HCT116 (cell line): ENCODE data around the gene NLRP14. TPM values are rescaled to one million over a fixed set of nuclear protein-coding genes. Genes with fewer than 3 reads are reported as not detected.

ENCODE experiments used
- ATAC-seq: fragments of 200-7000 bp; cut with Tn5 transposase; 2 replicates; pipeline ENCODE4 v1.9.1; 2020; ENCODE audit warnings: mild to moderate bottlenecking, moderate library complexity
- BruUV-seq: library from RNA; stranded (reverse); fragments of 400-500 nt; replicated peaks from 2 replicates; lab custom pipeline; 2021; lab: Mats Ljungman, UMichigan
- CTCF ChIA-PET: fragments of 300-600 bp; sonication (Branson Sonifier 250); formaldehyde crosslinking; loops from one replicate; lab custom pipeline; 2021; ENCODE audit warnings: antibody characterized with exemption; lab: Charles Lee
- POLR2A ChIA-PET: fragments of 300-600, 350-600 bp; sonication (Branson Sonifier 250); formaldehyde crosslinking; loops from one replicate; lab custom pipeline; 2021; ENCODE audit warnings: antibody characterized with exemption; lab: Charles Lee
- RAD21 ChIA-PET, 2 experiments: fragments of 300-600 bp; sonication (Branson Sonifier 250); formaldehyde crosslinking; loops; one replicate each; lab custom pipeline; 2023; ENCODE audit warnings: low total read pairs in 2 of 2; ENCODE audit not compliant: uncharacterized antibody in 2 of 2, unreplicated experiment in 2 of 2, low non-redundant PET in 1 of 2; lab: Charles Lee
- DNase-seq: peaks from one replicate; pipeline ENCODE4 v3.0.0-alpha.2; 2010; ENCODE audit warnings: low read depth, low spot score
- H2AFZ ChIP-seq: fragments of 200-600 bp; shearing (Covaris generic), sonication (generic); 2 replicates; pipeline ENCODE4 v1.6.1; 2017; ENCODE audit warnings: low read depth, mixed run types, mixed read lengths, antibody characterized with exemption, low read length; ENCODE audit not compliant: poor library complexity, severe bottlenecking
- H3K27ac ChIP-seq: 2 replicates; pipeline ENCODE4 v1.5.1; 2012; ENCODE audit warnings: low read depth, low read length
- H3K27me3 ChIP-seq: fragments of 200-600 bp; sonication (generic); 2 replicates; pipeline ENCODE4 v1.6.1; 2016; ENCODE audit warnings: mixed run types, low read length, mixed read lengths; ENCODE audit not compliant: insufficient read depth
- H3K36me3 ChIP-seq, 2 experiments: fragments of 200-500 bp in 1 of 2; fragments of 200-600 bp in 1 of 2; sonication (Bioruptor generic) in 1 of 2; sonication (generic) in 1 of 2; 2 replicates each; pipeline versions ENCODE4 v1.5.1 to v1.6.1; 2014 to 2016; ENCODE audit warnings: low read length in 2 of 2, inconsistent platforms in 1 of 2, mixed read lengths in 1 of 2, mixed run types in 1 of 2; ENCODE audit not compliant: insufficient read depth in 2 of 2, control insufficient read depth in 1 of 2
- H3K4me1 ChIP-seq, 2 experiments: fragments of 200-600 bp in 1 of 2; sonication (generic) in 1 of 2; 2 replicates each; pipeline versions ENCODE4 v1.5.1 to v1.6.1; 2012 to 2017; ENCODE audit warnings: low read length in 2 of 2, inconsistent platforms in 1 of 2, mild to moderate bottlenecking in 1 of 2, mixed read lengths in 1 of 2, mixed run types in 1 of 2, moderate library complexity in 1 of 2; ENCODE audit not compliant: insufficient read depth in 2 of 2, control insufficient read depth in 1 of 2
- H3K4me2 ChIP-seq: fragments of 200-600 bp; sonication (generic); 2 replicates; pipeline ENCODE4 v1.6.1; 2017; ENCODE audit warnings: mixed run types, low read length, mixed read lengths
- H3K4me3 ChIP-seq, 2 experiments: fragments of 200-600 bp in 1 of 2; sonication (generic) in 1 of 2; replicated peaks in 1 of 2; 2 replicates each; pipeline ENCODE4 v1.5.1; 2011 to 2016; ENCODE audit warnings: low read length in 2 of 2, control low read depth in 1 of 2, low read depth in 1 of 2, mild to moderate bottlenecking in 1 of 2, mixed read lengths in 1 of 2, mixed run types in 1 of 2
- H3K79me2 ChIP-seq: fragments of 200-600 bp; sonication (generic); 2 replicates; pipeline ENCODE4 v1.6.1; 2017; ENCODE audit warnings: mild to moderate bottlenecking, mixed run types, low read length, moderate library complexity, mixed read lengths; ENCODE audit not compliant: insufficient read depth
- H3K9ac ChIP-seq: fragments of 200-600 bp; sonication (generic); 2 replicates; pipeline ENCODE4 v1.6.1; 2016; ENCODE audit warnings: low read length, mixed read lengths
- H3K9me2 ChIP-seq: fragments of 200-600 bp; sonication (generic), shearing (Covaris generic); 2 replicates; pipeline ENCODE4 v1.6.1; 2017; ENCODE audit warnings: mixed run types, mild to moderate bottlenecking, moderate library complexity; ENCODE audit not compliant: insufficient read depth
- H3K9me3 ChIP-seq, 2 experiments: fragments of 200-500 bp in 1 of 2; fragments of 200-600 bp in 1 of 2; sonication (Bioruptor generic) in 1 of 2; sonication (generic) in 1 of 2; 2 replicates each; pipeline ENCODE4 v1.6.1; 2014 to 2017; ENCODE audit warnings: low read length in 2 of 2, mixed read lengths in 2 of 2, inconsistent platforms in 1 of 2, low read depth in 1 of 2, mild to moderate bottlenecking in 1 of 2, mixed run types in 1 of 2, moderate library complexity in 1 of 2; ENCODE audit not compliant: control insufficient read depth in 1 of 2, insufficient read depth in 1 of 2
- H4K20me1 ChIP-seq: fragments of 200-600 bp; sonication (generic), shearing (Covaris generic); 2 replicates; pipeline ENCODE4 v1.6.1; 2017; ENCODE audit warnings: mixed run types, mild to moderate bottlenecking, moderate library complexity; ENCODE audit not compliant: insufficient read depth
- ATF3 ChIP-seq: IDR thresholded peaks from 2 replicates; pipeline ENCODE4 v1.6.1; 2012
- CBX3 ChIP-seq: IDR thresholded peaks from 2 replicates; pipeline ENCODE4 v1.6.1; 2012; ENCODE audit warnings: low read depth
- CEBPB ChIP-seq: IDR thresholded peaks from 2 replicates; pipeline ENCODE4 v1.6.1; 2012; ENCODE audit warnings: low read depth
- ELF1 ChIP-seq: IDR thresholded peaks from 2 replicates; pipeline ENCODE4 v1.6.1; 2012; ENCODE audit warnings: low read depth, borderline replicate concordance
- EZH2 ChIP-seq: fragments of 200-600 bp; sonication (generic); IDR thresholded peaks from 2 replicates; pipeline ENCODE4 v1.6.1; 2017; ENCODE audit warnings: antibody characterized with exemption, mixed run types
- EZH2phosphoT487 ChIP-seq: fragments of 200-600 bp; IDR thresholded peaks from 2 replicates; pipeline ENCODE4 v1.6.1; 2018; ENCODE audit warnings: antibody characterized with exemption, borderline replicate concordance
- FOSL1 ChIP-seq: IDR thresholded peaks from 2 replicates; pipeline ENCODE4 v1.6.1; 2012; ENCODE audit warnings: low read depth
- JUND ChIP-seq: IDR thresholded peaks from 2 replicates; pipeline ENCODE4 v1.6.1; 2012
- POLR2A ChIP-seq: IDR thresholded peaks from 2 replicates; pipeline ENCODE4 v1.7.0; 2011; ENCODE audit warnings: borderline replicate concordance; ENCODE audit not compliant: insufficient read depth, insufficient read length; ENCODE audit errors: extremely low read depth
- POLR2AphosphoS5 ChIP-seq: IDR thresholded peaks from 2 replicates; pipeline ENCODE4 v1.6.1; 2011; ENCODE audit warnings: mild to moderate bottlenecking, low read depth, low read length, moderate library complexity
- RAD21 ChIP-seq: IDR thresholded peaks from 2 replicates; pipeline ENCODE4 v1.6.1; 2012; ENCODE audit warnings: low read depth, mild to moderate bottlenecking
- SIN3A ChIP-seq: IDR thresholded peaks from 2 replicates; pipeline ENCODE4 v1.6.1; 2012; ENCODE audit warnings: low read depth
- SP1 ChIP-seq: IDR thresholded peaks from 2 replicates; pipeline ENCODE4 v1.6.1; 2012; ENCODE audit warnings: low read depth
- SRF ChIP-seq: IDR thresholded peaks from 2 replicates; pipeline ENCODE4 v1.6.1; 2012; ENCODE audit warnings: low read depth
- YY1 ChIP-seq: IDR thresholded peaks from 2 replicates; pipeline ENCODE4 v1.6.1; 2011; ENCODE audit warnings: low read length, low read depth, moderate library complexity, mild to moderate bottlenecking; ENCODE audit not compliant: insufficient replicate concordance; ENCODE audit errors: extremely low read depth
- ZBTB33 ChIP-seq: IDR thresholded peaks from 2 replicates; pipeline ENCODE4 v1.6.1; 2011; ENCODE audit warnings: mild to moderate bottlenecking, low read length, moderate library complexity; ENCODE audit not compliant: insufficient replicate concordance; ENCODE audit errors: extremely low read depth
- ZFX ChIP-seq: fragments of 450-650 bp; IDR thresholded peaks from 2 replicates; pipeline ENCODE4 v1.6.1; 2017
- intact Hi-C: fragments of 100-400 bp; cut with micrococcal nuclease; formaldehyde crosslinking; loops from 2 replicates; pipeline ENCODE4 v1.10.0; 2022
- total RNA-seq: library from RNA; stranded (reverse); gene quantifications from one replicate; pipeline ENCODE4 v1.2.1, GENCODE V29; 2021; ENCODE audit not compliant: unreplicated experiment
- TF ChIP-seq, protein P1 (sequence below), 3 experiments: fragments of 200-600 bp in 1 of 3; sonication (generic) in 1 of 3; IDR thresholded peaks in 2 of 3; conservative IDR thresholded peaks in 1 of 3; 2 replicates each; pipeline ENCODE4 v1.5.1; 2012 to 2017; ENCODE audit warnings: low read depth in 2 of 3, low read length in 2 of 3, antibody characterized with exemption in 1 of 3, borderline replicate concordance in 1 of 3, control low read depth in 1 of 3, mild to moderate bottlenecking in 1 of 3, mixed read lengths in 1 of 3, mixed run types in 1 of 3, moderate library complexity in 1 of 3; ENCODE audit not compliant: insufficient read depth in 1 of 3
- TF ChIP-seq, protein P2 (sequence below): IDR thresholded peaks from 2 replicates; pipeline ENCODE4 v1.6.1; 2012

Gene NLRP14
- total RNA-seq, 1 experiment from 2014 or later: 0.49 TPM

GRCh38 chr11:7004482-7004881 is 15.8 kb upstream of the NLRP14 start (continued):
- no peak for TF ChIP-seq YY1
- TF ChIP-seq EZH2phosphoT487: no peak

DNA sequence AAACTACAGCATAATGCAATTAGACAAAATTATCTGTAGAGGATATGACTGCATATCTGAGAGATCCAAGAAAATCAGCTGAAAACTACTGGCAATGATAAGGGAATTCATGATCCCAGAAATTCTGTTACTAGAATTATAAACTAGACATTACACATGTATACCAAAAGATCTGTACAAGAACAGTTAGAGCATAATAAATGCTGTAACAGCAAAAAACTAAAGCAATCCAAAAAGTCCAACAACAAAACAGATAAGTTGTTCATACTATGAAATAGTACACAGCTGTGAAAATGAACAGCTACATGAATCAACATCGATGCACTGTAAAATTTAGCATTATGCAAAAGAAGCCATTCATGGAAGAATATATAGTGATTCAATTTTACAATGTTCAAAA is 6.2 kb upstream of the NLRP14 start:
- Histone ChIP-seq H3K36me3 (no peaks in the 10 kb centered on the region), H3K4me1 (peaks cover 0 to 3% of the 10 kb centered on the region in 2 experiments; a peak in 1 of 4 replicates), H3K79me2 (no peaks in the 10 kb centered on the region), H3K9me3 (no peaks in the 10 kb centered on the region), H3K9ac (no peak overlapping the region), H3K4me3 (no peak overlapping the region), H3K4me2 (no peak overlapping the region), H3K27ac (no peak overlapping the region), H3K27me3 (no peaks in the 10 kb centered on the region), H4K20me1 (no peaks in the 10 kb centered on the region), H2AFZ (no peak overlapping the region), H3K9me2 (0 out of 2 replicates have a peak, but pooled peaks cover under 1% of the 10 kb centered on the region)
- ATAC-seq (no peak), DNase-seq (no peak)
- BruUV-seq: no TSS peak
- TF ChIP-seq ZBTB33 (no peak), SP1 (no peak), CEBPB (no peak), ZFX (no peak), RAD21 (no peak), EZH2phosphoT487 (no peak), POLR2AphosphoS5 (no peak), YY1 (no peak), EZH2 (no peak), SIN3A (no peak), CBX3 (no peak), FOSL1 (no peak), POLR2A (no peak), JUND (no peak), ATF3 (no peak), SRF (no peak), ELF1 (no peak)
- TF ChIP-seq, protein P1, sequence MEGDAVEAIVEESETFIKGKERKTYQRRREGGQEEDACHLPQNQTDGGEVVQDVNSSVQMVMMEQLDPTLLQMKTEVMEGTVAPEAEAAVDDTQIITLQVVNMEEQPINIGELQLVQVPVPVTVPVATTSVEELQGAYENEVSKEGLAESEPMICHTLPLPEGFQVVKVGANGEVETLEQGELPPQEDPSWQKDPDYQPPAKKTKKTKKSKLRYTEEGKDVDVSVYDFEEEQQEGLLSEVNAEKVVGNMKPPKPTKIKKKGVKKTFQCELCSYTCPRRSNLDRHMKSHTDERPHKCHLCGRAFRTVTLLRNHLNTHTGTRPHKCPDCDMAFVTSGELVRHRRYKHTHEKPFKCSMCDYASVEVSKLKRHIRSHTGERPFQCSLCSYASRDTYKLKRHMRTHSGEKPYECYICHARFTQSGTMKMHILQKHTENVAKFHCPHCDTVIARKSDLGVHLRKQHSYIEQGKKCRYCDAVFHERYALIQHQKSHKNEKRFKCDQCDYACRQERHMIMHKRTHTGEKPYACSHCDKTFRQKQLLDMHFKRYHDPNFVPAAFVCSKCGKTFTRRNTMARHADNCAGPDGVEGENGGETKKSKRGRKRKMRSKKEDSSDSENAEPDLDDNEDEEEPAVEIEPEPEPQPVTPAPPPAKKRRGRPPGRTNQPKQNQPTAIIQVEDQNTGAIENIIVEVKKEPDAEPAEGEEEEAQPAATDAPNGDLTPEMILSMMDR (IDR thresholded peaks at IDR 0.05 in 2 of 3, conservative IDR thresholded peaks at IDR 0.05 in 1 of 3; ENCODE audit: borderline replicate concordance in 1 of 3, insufficient read depth in 1 of 3, low read depth in 2 of 3, low read length in 2 of 3): no peak
- TF ChIP-seq, protein P2, sequence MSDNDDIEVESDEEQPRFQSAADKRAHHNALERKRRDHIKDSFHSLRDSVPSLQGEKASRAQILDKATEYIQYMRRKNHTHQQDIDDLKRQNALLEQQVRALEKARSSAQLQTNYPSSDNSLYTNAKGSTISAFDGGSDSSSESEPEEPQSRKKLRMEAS: no peak
- RAD21 ChIA-PET: no interaction called here
- POLR2A ChIA-PET: no interaction called here
- intact Hi-C loops: no loop called here
- CTCF ChIA-PET: no interaction called here
